Skeletal muscle cell (primary cell): Measurements from ENCODE around the gene TRANK1.
"Not testable (repeated sequence)": the region's sequence is repeated elsewhere in the genome, so short reads cannot be mapped to it uniquely, and the experiment has no call there.

Source experiments
- DNase-seq: peaks from one replicate; pipeline ENCODE4 v3.0.0-alpha.2; 2010; ENCODE audit warnings: low read depth
- H3K4me3 ChIP-seq: 2 replicates; pipeline ENCODE4 v1.5.1; 2011; ENCODE audit warnings: low read depth, mild to moderate bottlenecking, control low read depth, low read length, moderate library complexity

The TRANK1 gene

GRCh38 chr3:36944641-36945270 is at the start of gene TRANK1:
TSS of gene TRANK1 (minus strand) at chr3:36945054. CDS start at chr3:36944809, 245 bp downstream.
- no peak for DNase-seq
- H3K4me3 ChIP-seq = peak within 1 kb of the TSS; percentile 68

DNA sequence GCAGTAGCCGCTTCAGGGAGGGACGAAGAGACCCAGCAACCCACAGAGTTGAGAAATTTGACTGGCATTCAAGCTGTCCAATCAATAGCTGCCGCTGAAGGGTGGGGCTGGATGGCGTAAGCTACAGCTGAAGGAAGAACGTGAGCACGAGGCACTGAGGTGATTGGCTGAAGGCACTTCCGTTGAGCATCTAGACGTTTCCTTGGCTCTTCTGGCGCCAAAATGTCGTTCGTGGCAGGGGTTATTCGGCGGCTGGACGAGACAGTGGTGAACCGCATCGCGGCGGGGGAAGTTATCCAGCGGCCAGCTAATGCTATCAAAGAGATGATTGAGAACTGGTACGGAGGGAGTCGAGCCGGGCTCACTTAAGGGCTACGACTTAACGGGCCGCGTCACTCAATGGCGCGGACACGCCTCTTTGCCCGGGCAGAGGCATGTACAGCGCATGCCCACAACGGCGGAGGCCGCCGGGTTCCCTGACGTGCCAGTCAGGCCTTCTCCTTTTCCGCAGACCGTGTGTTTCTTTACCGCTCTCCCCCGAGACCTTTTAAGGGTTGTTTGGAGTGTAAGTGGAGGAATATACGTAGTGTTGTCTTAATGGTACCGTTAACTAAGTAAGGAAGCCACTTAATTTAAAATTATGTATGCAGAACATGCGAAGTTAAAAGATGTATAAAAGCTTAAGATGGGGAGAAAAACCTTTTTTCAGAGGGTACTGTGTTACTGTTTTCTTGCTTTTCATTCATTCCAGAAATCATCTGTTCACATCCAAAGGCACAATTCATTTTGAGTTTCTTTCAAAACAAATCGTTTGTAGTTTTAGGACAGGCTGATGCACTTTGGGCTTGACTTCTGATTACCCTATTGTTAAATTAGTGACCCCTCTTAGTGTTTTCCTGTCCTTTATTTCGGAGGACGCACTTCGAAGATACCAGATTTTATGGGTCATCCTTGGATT is 48.8 kb upstream of the TRANK1 start, which contains the start of gene MLH1:
Gene MLH1 (plus strand): TSS at position 193 of the 958 bp plus-strand sequence. CDS start 30 bp downstream, at position 223.
- DNase-seq = peak; percentile 100
- peak within 1 kb of the TSS; percentile 82 for H3K4me3 ChIP-seq

GRCh38 chr3:36992806-36993325 is 48.0 kb upstream of the TRANK1 start, which contains the start of gene EPM2AIP1:
TSS of gene EPM2AIP1 (minus strand) at chr3:36993131. CDS start at chr3:36993077, 54 bp downstream.
- peak within 1 kb of the TSS; percentile 82 for H3K4me3 ChIP-seq
- DNase-seq = no peak

- H3K4me3 ChIP-seq = peak overlapping the region; percentile 82
These were observed 47.3 kb upstream of the TRANK1 start for GRCh38 chr3:36991923-36992805.

DNA sequence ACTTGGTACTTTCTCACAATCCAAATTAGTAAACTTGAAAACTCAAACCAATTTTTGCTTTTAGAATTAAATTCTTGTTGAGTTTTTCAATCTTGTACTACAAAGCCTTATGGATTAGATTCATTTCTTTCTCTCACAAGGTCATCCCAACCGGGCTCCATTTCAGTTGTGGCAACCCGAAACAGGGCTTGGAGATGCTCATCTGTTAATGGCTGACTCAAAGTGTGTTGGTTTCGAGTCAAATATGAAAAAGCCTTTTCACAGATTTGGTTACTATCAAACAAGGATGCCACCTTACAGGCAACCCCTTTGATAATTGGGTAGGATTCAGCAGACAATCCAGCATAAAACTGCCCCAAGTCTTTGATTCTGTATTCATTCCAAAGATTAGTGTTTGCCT is 46.3 kb upstream of the TRANK1 start:
- H3K4me3 ChIP-seq = peak overlapping the region; percentile 82
- DNase-seq = no peak

More at GRCh38 chr3:36991923-36992805, 47.3 kb upstream of the TRANK1 start:
- peak; percentile 39 for DNase-seq

- no peak overlapping the region for H3K4me3 ChIP-seq
- DNase-seq = no peak
These were observed 44.7 kb upstream of the TRANK1 start for GRCh38 chr3:36989568-36989967.

GRCh38 chr3:36989005-36989404 is 44.2 kb upstream of the TRANK1 start:
- no peak for DNase-seq
- H3K4me3 ChIP-seq = no peak overlapping the region

- H3K4me3 ChIP-seq = no peak overlapping the region
- no peak for DNase-seq
These were observed 43.5 kb upstream of the TRANK1 start for GRCh38 chr3:36988356-36988755.

GRCh38 chr3:36981006-36981405 is 36.2 kb upstream of the TRANK1 start:
- no peak for DNase-seq
- H3K4me3 ChIP-seq = no peak overlapping the region

GRCh38 chr3:36973139-36973538 is 28.3 kb upstream of the TRANK1 start:
- no peak for DNase-seq
- H3K4me3 ChIP-seq = no peak overlapping the region

- no peak overlapping the region for H3K4me3 ChIP-seq
- DNase-seq = no peak
These were observed 27.3 kb upstream of the TRANK1 start for GRCh38 chr3:36972163-36972562.

GRCh38 chr3:36969540-36970432 is 24.9 kb upstream of the TRANK1 start:
- DNase-seq = no peak
- H3K4me3 ChIP-seq = no peak overlapping the region

DNA sequence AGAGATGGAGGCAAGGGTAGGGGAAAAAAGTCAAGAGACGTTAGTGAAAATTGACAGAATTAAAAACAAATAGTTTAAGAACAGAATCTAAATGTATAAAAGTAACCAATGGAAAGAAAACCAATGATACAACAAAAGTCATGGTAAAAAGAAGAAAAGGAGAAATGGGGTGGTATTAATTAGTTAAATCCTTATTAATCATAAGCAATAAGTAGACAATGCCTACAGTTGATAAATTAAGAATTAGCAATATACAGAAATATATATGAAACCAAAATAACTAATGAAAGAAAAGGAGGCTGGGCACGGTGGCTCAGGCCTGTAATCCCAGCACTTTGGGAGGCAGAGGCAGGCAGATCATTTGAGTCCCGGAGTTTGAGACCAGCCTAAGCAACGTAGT is 24.2 kb upstream of the TRANK1 start:
- no peak for DNase-seq
- no peak overlapping the region for H3K4me3 ChIP-seq

GRCh38 chr3:36965440-36965839 is 20.6 kb upstream of the TRANK1 start:
- no peak overlapping the region for H3K4me3 ChIP-seq
- DNase-seq = no peak

DNA sequence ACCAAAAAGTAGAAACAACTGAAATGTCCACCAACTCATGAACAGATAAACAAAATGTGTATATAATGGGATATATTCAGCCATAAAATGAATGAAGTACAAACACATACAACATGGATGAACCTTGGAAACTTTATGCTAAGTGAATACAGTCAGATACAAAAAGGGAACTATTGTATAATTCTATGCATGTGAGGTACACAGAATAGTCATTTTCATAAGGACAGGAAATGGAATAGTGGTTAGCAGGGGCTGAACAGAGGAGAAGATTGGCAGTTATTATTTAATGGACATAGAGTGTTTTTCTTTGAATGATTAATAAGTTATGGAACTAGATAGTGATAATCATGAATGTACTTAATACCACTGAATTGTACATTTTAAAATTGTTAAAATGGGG is 20.0 kb upstream of the TRANK1 start:
- H3K4me3 ChIP-seq = no peak overlapping the region
- DNase-seq = no peak

GRCh38 chr3:36964331-36964730 is 19.5 kb upstream of the TRANK1 start:
- no peak for DNase-seq
- no peak overlapping the region for H3K4me3 ChIP-seq

DNA sequence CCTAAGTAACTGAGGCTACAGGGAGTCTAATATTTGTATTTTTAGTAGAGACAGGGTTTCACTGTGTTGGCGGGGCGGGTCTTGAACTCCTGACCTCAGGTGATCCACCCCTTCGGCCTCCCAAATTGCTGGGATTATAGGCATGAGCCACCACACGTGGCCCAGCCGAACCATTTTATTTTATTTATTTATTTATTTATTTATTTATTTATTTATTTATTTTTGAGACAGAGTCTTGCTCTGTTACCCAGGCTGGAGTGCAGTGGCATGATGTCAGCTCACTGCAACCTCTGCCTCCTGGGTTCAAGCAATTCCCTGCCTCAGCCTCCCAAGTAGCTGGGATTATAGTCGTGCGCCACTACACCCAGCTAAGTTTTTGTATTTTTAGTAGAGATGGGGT is 18.2 kb upstream of the TRANK1 start:
- not testable (repeated sequence) for H3K4me3 ChIP-seq, DNase-seq

DNA sequence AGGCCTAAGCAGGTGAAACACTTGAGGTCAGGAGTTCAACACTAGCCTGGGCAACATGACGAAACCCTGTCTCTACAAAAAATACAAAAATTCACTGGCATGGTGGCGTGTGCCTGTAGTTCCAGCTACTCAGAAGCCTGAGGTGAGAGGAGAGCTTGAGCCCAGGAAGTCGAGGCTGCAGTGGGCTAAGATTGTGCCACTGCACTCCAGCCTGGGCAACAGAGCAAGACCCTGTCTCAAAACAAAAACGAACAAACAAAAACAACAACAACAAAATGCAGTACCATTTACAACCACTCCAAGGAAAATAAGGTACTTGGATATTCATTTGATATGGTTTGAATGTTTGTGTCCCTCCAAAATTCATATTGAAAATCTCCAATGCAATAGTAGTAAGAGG is 15.6 kb upstream of the TRANK1 start:
- DNase-seq = no peak
- H3K4me3 ChIP-seq = no peak overlapping the region
